ENCODE measurements around the gene SYCP1.
"Not testable (repeated sequence)": the region's sequence is repeated elsewhere in the genome, so short reads cannot be mapped to it uniquely, and the experiment has no call there.

The SYCP1 gene

GRCh38 chr1:115012006-115012405 lies 157.3 kb downstream of the SYCP1 start:
- no peak for FAIRE-seq
- no peak for DNase-seq (ENCODE audit: insufficient read length, low spot score)
- TF ChIP-seq PAX5 (IDR thresholded peaks at IDR 0.05; ENCODE audit: insufficient read depth, low read length, severe bottlenecking) (no peak), POLR2AphosphoS5 (IDR thresholded peaks at IDR 0.05; ENCODE audit: low read depth, low read length) (no peak), TAF1 (IDR thresholded peaks at IDR 0.05; ENCODE audit: low read depth, low read length) (no peak), POLR2A (IDR thresholded peaks at IDR 0.05; ENCODE audit: low read depth, low read length) (no peak), SPI1 (IDR thresholded peaks at IDR 0.05; ENCODE audit: low read depth, low read length) (no peak), POU2F2 (IDR thresholded peaks at IDR 0.05; ENCODE audit: low read depth, low read length) (no peak)

- FAIRE-seq (no peak), DNase-seq (ENCODE audit: insufficient read length, low spot score) (no peak)
- no peak for TF ChIP-seq POLR2AphosphoS5 (IDR thresholded peaks at IDR 0.05; ENCODE audit: low read depth, low read length)
- no peak for TF ChIP-seq SPI1 (IDR thresholded peaks at IDR 0.05; ENCODE audit: low read depth, low read length)
- TF ChIP-seq POLR2A (IDR thresholded peaks at IDR 0.05; ENCODE audit: low read depth, low read length), result no peak
- TF ChIP-seq POU2F2 (IDR thresholded peaks at IDR 0.05; ENCODE audit: low read depth, low read length), result no peak
Observed at GRCh38 chr1:115012434-115012833, 157.8 kb downstream of the SYCP1 start.

GRCh38 chr1:115013792-115014191 lies 159.1 kb downstream of the SYCP1 start:
- FAIRE-seq (no peak), DNase-seq (ENCODE audit: insufficient read length, low spot score) (no peak)
- TF ChIP-seq POLR2AphosphoS5 (IDR thresholded peaks at IDR 0.05; ENCODE audit: low read depth, low read length), result no peak
- no peak for TF ChIP-seq TAF1 (IDR thresholded peaks at IDR 0.05; ENCODE audit: low read depth, low read length)
- no peak for TF ChIP-seq POU2F2 (IDR thresholded peaks at IDR 0.05; ENCODE audit: low read depth, low read length)
- no peak for TF ChIP-seq POLR2A (IDR thresholded peaks at IDR 0.05; ENCODE audit: low read depth, low read length)
- TF ChIP-seq PAX5 (IDR thresholded peaks at IDR 0.05; ENCODE audit: insufficient read depth, low read length, severe bottlenecking), result no peak
- no peak for TF ChIP-seq SPI1 (IDR thresholded peaks at IDR 0.05; ENCODE audit: low read depth, low read length)

GRCh38 chr1:115019549-115019948 lies 164.9 kb downstream of the SYCP1 start:
- FAIRE-seq; DNase-seq (ENCODE audit: insufficient read length, low spot score): not testable (repeated sequence)

DNA sequence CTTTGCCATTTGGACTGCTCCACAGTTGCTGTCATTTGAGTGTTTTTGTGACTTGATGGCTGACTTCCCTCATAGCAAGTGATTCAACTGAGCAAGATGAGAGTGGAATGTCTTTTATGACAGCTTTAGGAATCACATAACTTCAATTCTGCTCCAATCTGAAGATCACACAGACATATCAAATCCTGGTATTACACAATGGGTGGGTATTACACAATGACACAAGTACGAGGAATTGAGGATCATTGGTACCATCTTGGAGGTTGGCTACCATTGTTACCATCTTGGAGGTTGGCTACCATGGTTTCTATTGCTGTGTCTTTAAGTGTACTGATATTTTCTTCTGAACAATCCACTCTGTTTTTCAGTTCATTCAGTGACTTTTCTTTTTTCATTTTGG lies 166.5 kb downstream of the SYCP1 start:
- FAIRE-seq (no peak), DNase-seq (ENCODE audit: insufficient read length, low spot score) (no peak)
- TF ChIP-seq PAX5 (IDR thresholded peaks at IDR 0.05; ENCODE audit: insufficient read depth, low read length, severe bottlenecking), result no peak
- TF ChIP-seq SPI1 (IDR thresholded peaks at IDR 0.05; ENCODE audit: low read depth, low read length), result no peak
- no peak for TF ChIP-seq POLR2AphosphoS5 (IDR thresholded peaks at IDR 0.05; ENCODE audit: low read depth, low read length)
- TF ChIP-seq POLR2A (IDR thresholded peaks at IDR 0.05; ENCODE audit: low read depth, low read length), result no peak
- TF ChIP-seq POU2F2 (IDR thresholded peaks at IDR 0.05; ENCODE audit: low read depth, low read length), result no peak
- no peak for TF ChIP-seq TAF1 (IDR thresholded peaks at IDR 0.05; ENCODE audit: low read depth, low read length)

DNA sequence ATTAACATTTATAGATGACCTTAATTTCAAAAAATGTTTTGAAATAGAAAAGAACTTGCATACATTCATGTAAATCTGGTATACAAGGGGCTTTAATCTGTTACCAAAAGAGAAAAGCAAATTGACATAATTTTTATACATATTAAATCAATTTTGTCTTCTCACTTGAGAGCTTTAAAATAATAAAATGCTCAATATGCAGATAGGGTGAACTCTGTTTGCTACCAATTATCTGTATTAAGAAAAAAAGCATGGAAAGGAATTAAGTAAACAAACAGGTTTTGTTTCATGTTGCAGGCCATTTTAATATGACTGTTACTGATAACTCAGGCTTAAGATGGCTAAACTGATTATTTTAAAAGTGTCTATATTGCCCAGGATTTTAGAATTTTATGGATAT lies 168.9 kb downstream of the SYCP1 start:
- no peak for DNase-seq (ENCODE audit: insufficient read length, low spot score)
- FAIRE-seq, result no peak
- no peak for TF ChIP-seq POLR2AphosphoS5 (IDR thresholded peaks at IDR 0.05; ENCODE audit: low read depth, low read length)
- no peak for TF ChIP-seq TAF1 (IDR thresholded peaks at IDR 0.05; ENCODE audit: low read depth, low read length)
- no peak for TF ChIP-seq POU2F2 (IDR thresholded peaks at IDR 0.05; ENCODE audit: low read depth, low read length)
- no peak for TF ChIP-seq PAX5 (IDR thresholded peaks at IDR 0.05; ENCODE audit: insufficient read depth, low read length, severe bottlenecking)
- TF ChIP-seq SPI1 (IDR thresholded peaks at IDR 0.05; ENCODE audit: low read depth, low read length), result no peak
- TF ChIP-seq POLR2A (IDR thresholded peaks at IDR 0.05; ENCODE audit: low read depth, low read length), result no peak

DNA sequence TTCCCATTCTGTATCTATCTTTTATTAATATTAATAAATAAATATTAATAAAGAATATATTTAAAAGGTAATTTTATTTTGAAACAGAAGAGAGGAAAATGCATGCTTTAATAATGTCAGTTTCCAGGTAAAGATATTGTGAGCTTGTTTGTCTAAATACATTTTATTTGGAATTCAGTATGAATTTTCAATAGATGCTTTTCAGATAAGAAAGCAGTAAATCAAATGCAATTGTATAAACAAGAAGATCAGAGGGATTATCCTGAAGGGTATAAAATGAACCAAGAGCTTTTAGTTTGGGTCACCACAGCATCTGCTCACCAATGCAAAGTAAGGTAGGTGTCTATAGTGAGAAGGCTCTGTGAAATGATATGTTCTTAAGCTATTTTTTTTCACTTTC lies 174.9 kb downstream of the SYCP1 start, which contains the start of gene TSHB:
TSHB (plus strand) TSS at position 301 of the 400 bp plus-strand sequence. CDS start 3,537 bp downstream, outside the sequence.
- FAIRE-seq (no peak), DNase-seq (ENCODE audit: insufficient read length, low spot score) (no peak)
- TF ChIP-seq POU2F2 (IDR thresholded peaks at IDR 0.05; ENCODE audit: low read depth, low read length) (no peak), SPI1 (IDR thresholded peaks at IDR 0.05; ENCODE audit: low read depth, low read length) (no peak), PAX5 (IDR thresholded peaks at IDR 0.05; ENCODE audit: insufficient read depth, low read length, severe bottlenecking) (no peak), POLR2AphosphoS5 (IDR thresholded peaks at IDR 0.05; ENCODE audit: low read depth, low read length) (no peak)

- DNase-seq (ENCODE audit: insufficient read length, low spot score) (no peak), FAIRE-seq (no peak)
- no peak for TF ChIP-seq PAX5 (IDR thresholded peaks at IDR 0.05; ENCODE audit: insufficient read depth, low read length, severe bottlenecking)
- no peak for TF ChIP-seq SPI1 (IDR thresholded peaks at IDR 0.05; ENCODE audit: low read depth, low read length)
- no peak for TF ChIP-seq TAF1 (IDR thresholded peaks at IDR 0.05; ENCODE audit: low read depth, low read length)
Observed at GRCh38 chr1:115031595-115031994, 176.9 kb downstream of the SYCP1 start.

DNA sequence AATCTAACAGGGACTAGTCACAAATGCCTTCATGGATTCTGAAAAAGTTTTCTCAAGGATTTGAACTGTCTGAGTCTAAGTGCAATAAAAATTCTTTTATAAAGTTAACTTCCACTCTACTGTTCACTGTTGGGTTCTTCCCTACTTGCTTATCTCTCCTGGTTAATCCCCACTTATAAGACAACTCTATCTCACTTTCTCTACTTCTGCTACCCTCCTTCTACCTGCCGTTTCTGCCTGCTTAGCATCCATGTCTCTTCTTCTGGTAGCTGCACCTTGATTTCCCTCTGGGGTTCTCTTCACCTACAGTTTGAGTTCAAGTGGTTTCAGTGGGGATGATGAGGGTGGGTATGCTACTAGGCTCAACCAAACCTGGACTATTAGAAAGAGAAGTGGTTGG lies 181.0 kb downstream of the SYCP1 start:
- FAIRE-seq, result no peak
- DNase-seq (ENCODE audit: insufficient read length, low spot score), result no peak
- TF ChIP-seq SPI1 (IDR thresholded peaks at IDR 0.05; ENCODE audit: low read depth, low read length) (no peak), POLR2A (IDR thresholded peaks at IDR 0.05; ENCODE audit: low read depth, low read length) (no peak), PAX5 (IDR thresholded peaks at IDR 0.05; ENCODE audit: insufficient read depth, low read length, severe bottlenecking) (no peak), POLR2AphosphoS5 (IDR thresholded peaks at IDR 0.05; ENCODE audit: low read depth, low read length) (no peak), POU2F2 (IDR thresholded peaks at IDR 0.05; ENCODE audit: low read depth, low read length) (no peak), TAF1 (IDR thresholded peaks at IDR 0.05; ENCODE audit: low read depth, low read length) (no peak)

GRCh38 chr1:115036814-115037507 lies 182.3 kb downstream of the SYCP1 start:
- DNase-seq (ENCODE audit: insufficient read length, low spot score), result no peak
- no peak for FAIRE-seq
- TF ChIP-seq POLR2AphosphoS5 (IDR thresholded peaks at IDR 0.05; ENCODE audit: low read depth, low read length), result no peak
- no peak for TF ChIP-seq POU2F2 (IDR thresholded peaks at IDR 0.05; ENCODE audit: low read depth, low read length)
- no peak for TF ChIP-seq SPI1 (IDR thresholded peaks at IDR 0.05; ENCODE audit: low read depth, low read length)
- no peak for TF ChIP-seq POLR2A (IDR thresholded peaks at IDR 0.05; ENCODE audit: low read depth, low read length)
- TF ChIP-seq PAX5 (IDR thresholded peaks at IDR 0.05; ENCODE audit: insufficient read depth, low read length, severe bottlenecking), result no peak
- no peak for TF ChIP-seq TAF1 (IDR thresholded peaks at IDR 0.05; ENCODE audit: low read depth, low read length)
